GM12878 (cell line): ENCODE measurements around the gene RNF32. TPM values are rescaled to one million over a fixed set of nuclear protein-coding genes. Genes with fewer than 3 reads are reported as not detected.

Experiments used
- ATAC-seq: fragments of 200-7000 bp; cut with Tn5 transposase; 3 replicates; pipeline ENCODE4 v1.9.1; 2020; ENCODE audit warnings: mild to moderate bottlenecking, moderate library complexity
- BruUV-seq: library from RNA; stranded (reverse); fragments of 400-500 nt; replicated peaks from 2 replicates; lab custom pipeline; 2021; lab: Mats Ljungman, UMichigan
- CTCF ChIA-PET: fragments of 300-600 bp; sonication (Branson Sonifier 250); formaldehyde crosslinking; extraction: SDS; loops from one replicate; lab custom pipeline; 2021; ENCODE audit warnings: inconsistent platforms; lab: Yijun Ruan, JAX
- POLR2A ChIA-PET: fragments of 350-600 bp; formaldehyde crosslinking; extraction: SDS; loops from one replicate; lab custom pipeline; 2021; ENCODE audit warnings: inconsistent platforms; lab: Charles Lee
- RAD21 ChIA-PET: fragments of 300-600 bp; sonication (Branson Sonifier 250); formaldehyde crosslinking; loops from one replicate; lab custom pipeline; 2023; ENCODE audit warnings: antibody characterized with exemption; ENCODE audit not compliant: unreplicated experiment; lab: Charles Lee
- SMC1A ChIA-PET: fragments of 300-600 bp; sonication (Branson Sonifier 250); formaldehyde crosslinking; loops from one replicate; lab custom pipeline; 2023; ENCODE audit not compliant: unreplicated experiment, uncharacterized antibody; lab: Charles Lee
- DNase-seq: peaks from one replicate; pipeline ENCODE4 v3.0.0-alpha.2; 2011; ENCODE audit warnings: low read depth, low spot score
- FAIRE-seq: peaks from 3 replicates; lab custom pipeline; 2011; peaks lifted over from hg19 to GRCh38; lab: Jason Lieb, UNC
- H2AFZ ChIP-seq: 2 replicates; pipeline ENCODE4 v1.6.0; 2011; ENCODE audit warnings: low read depth, low read length, control low read depth; ENCODE audit not compliant: control insufficient read depth
- H3K27ac ChIP-seq: 2 replicates; pipeline ENCODE4 v1.5.1; 2011; ENCODE audit warnings: control low read depth; ENCODE audit not compliant: control insufficient read depth, insufficient read depth
- H3K27me3 ChIP-seq, 2 experiments: replicated peaks in 1 of 2; 2 replicates each; pipeline versions ENCODE4 v1.6.0 to v1.6.1; 2011; ENCODE audit warnings: low read length in 1 of 2; ENCODE audit not compliant: control insufficient read depth in 2 of 2, insufficient read depth in 2 of 2
- H3K36me3 ChIP-seq, 2 experiments: 2 replicates each; pipeline ENCODE4 v1.5.1; 2011; ENCODE audit warnings: low read length in 1 of 2; ENCODE audit not compliant: control insufficient read depth in 2 of 2, insufficient read depth in 2 of 2
- H3K4me1 ChIP-seq: 2 replicates; pipeline ENCODE4 v1.6.1; 2011; ENCODE audit warnings: mild to moderate bottlenecking, low read length, moderate library complexity, mixed read lengths; ENCODE audit not compliant: control insufficient read depth, insufficient read depth
- H3K4me2 ChIP-seq: 2 replicates; pipeline ENCODE4 v1.6.0; 2011; ENCODE audit warnings: control low read depth; ENCODE audit not compliant: control insufficient read depth, insufficient read depth
- H3K4me3 ChIP-seq: fragments of 200-600 bp; sonication (generic); 2 replicates; pipeline ENCODE4 v1.5.1; 2016
- H3K79me2 ChIP-seq: 2 replicates; pipeline ENCODE4 v1.6.0; 2011; ENCODE audit warnings: low read length; ENCODE audit not compliant: control insufficient read depth, insufficient read depth
- H3K9ac ChIP-seq: 2 replicates; pipeline ENCODE4 v1.8.0; 2011; ENCODE audit warnings: low read length, control low read depth, mixed read lengths; ENCODE audit not compliant: control insufficient read depth, insufficient read depth
- H3K9me3 ChIP-seq: replicated peaks from 3 replicates; pipeline ENCODE4 v1.5.1; 2011; ENCODE audit warnings: mild to moderate bottlenecking, low read length; ENCODE audit not compliant: control insufficient read depth, insufficient read depth
- H4K20me1 ChIP-seq: 2 replicates; pipeline ENCODE4 v1.6.0; 2011; ENCODE audit not compliant: control insufficient read depth, insufficient read depth
- BACH1 ChIP-seq: fragments of 450-650 bp; IDR thresholded peaks from 2 replicates; pipeline ENCODE4 v1.6.1; 2017; ENCODE audit warnings: mild to moderate bottlenecking, borderline replicate concordance
- IRF4 ChIP-seq: IDR thresholded peaks from 2 replicates; pipeline ENCODE4 v1.6.1; 2011; ENCODE audit warnings: low read depth, low read length
- JUND ChIP-seq: IDR thresholded peaks from 2 replicates; pipeline ENCODE4 v1.6.1; 2012; ENCODE audit warnings: low read depth, mild to moderate bottlenecking, low read length, improper control_type of control experiment, moderate library complexity
- NFXL1 ChIP-seq: fragments of 450-650 bp; IDR thresholded peaks from 2 replicates; pipeline ENCODE4 v1.6.1; 2017; ENCODE audit warnings: antibody characterized with exemption, mild to moderate bottlenecking, borderline replicate concordance
- RCOR1 ChIP-seq: conservative IDR thresholded peaks from 2 replicates; pipeline ENCODE4 v1.6.1; 2012; ENCODE audit warnings: low read depth, low read length, improper control_type of control experiment
- YBX1 ChIP-seq: fragments of 450-650 bp; IDR thresholded peaks from 2 replicates; pipeline ENCODE4 v1.6.1; 2016; ENCODE audit warnings: antibody characterized with exemption
- ZNF24 ChIP-seq: fragments of 450-650 bp; IDR thresholded peaks from 2 replicates; pipeline ENCODE4 v1.6.1; 2017; ENCODE audit warnings: antibody characterized with exemption, mild to moderate bottlenecking
- ZNF274 ChIP-seq: IDR thresholded peaks from one replicate; pipeline ENCODE4 v1.8.0; 2011; ENCODE audit not compliant: insufficient read length, insufficient read depth
- WGBS: methylation state at CpG from one replicate; pipeline ENCODE4 v1.1.6; 2016; ENCODE audit warnings: low lambda C conversion rate; ENCODE audit not compliant: insufficient replicate concordance, insufficient coverage; ENCODE audit errors: missing lambda C conversion rate; 5-methylcytosine and 5-hydroxymethylcytosine counted together
- in situ Hi-C: fragments of 300-500 bp; cut with MboI; formaldehyde crosslinking; loops from 9 replicates; pipeline ENCODE4 v1.14.3; 2018; ENCODE audit warnings: mixed read lengths
- intact Hi-C: fragments of 100-400 bp; cut with micrococcal nuclease; formaldehyde crosslinking; loops from one replicate; pipeline ENCODE4 v1.14.2; 2022; ENCODE audit not compliant: unreplicated experiment
- polyA plus RNA-seq, 11 experiments: library from polyadenylated mRNA; depleted of rRNA in 4 of 11; unstranded in 6 of 11; stranded (reverse) in 5 of 11; fragments of >200 nt; fragmentation: Nextera tagmentation in 4 of 11; fragmentation: Illumina TruSeq in 1 of 11; extraction: Ambion mirVana in 4 of 11; extraction: Trizol in 1 of 11; gene quantifications; 1 replicate in 1 of 11; 2 replicates in 10 of 11; pipeline versions ENCODE4 v1.2.1 to v1.2.3, GENCODE V29; 2011 to 2016; ENCODE audit warnings: inconsistent platforms in 2 of 11, missing spikeins in 2 of 11, low read depth in 1 of 11
- total RNA-seq, 4 experiments: library from RNA; depleted of rRNA in 3 of 4; stranded (reverse); fragments of >200 nt in 3 of 4; fragmentation: Illumina TruSeq in 1 of 4; extraction: Trizol in 1 of 4; gene quantifications; 2 replicates each; pipeline versions ENCODE4 v1.2.1 to v1.2.3, GENCODE V29; 2013 to 2021

RNF32 gene
- total and polyA plus RNA-seq, 10 of the 15 experiments (the other 5 are each of a cell fraction or from before 2014, with no cell fraction given) = 2.5 to 7.2 (median 3.7) TPM

DNA sequence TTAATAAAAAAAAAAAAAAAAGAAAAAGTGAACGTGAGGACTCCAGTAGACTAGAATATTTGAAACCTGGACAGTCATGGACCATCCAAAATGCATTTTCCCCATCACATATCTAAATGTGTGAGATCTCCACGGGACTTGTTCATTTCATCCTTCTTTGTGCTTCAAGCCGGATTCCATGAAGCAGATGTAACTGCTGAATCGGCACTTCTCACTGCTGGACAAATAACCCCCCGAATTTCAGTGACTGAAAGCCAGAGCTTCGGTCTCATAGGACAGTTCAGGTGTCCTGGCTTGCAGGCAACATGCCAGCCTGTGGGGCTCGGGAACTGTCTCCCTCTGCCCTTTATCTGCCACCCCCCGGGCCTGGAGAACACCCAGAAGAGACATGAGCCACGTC, 33.3 kb downstream of the RNF32 start:
- no TSS peak for BruUV-seq

DNA sequence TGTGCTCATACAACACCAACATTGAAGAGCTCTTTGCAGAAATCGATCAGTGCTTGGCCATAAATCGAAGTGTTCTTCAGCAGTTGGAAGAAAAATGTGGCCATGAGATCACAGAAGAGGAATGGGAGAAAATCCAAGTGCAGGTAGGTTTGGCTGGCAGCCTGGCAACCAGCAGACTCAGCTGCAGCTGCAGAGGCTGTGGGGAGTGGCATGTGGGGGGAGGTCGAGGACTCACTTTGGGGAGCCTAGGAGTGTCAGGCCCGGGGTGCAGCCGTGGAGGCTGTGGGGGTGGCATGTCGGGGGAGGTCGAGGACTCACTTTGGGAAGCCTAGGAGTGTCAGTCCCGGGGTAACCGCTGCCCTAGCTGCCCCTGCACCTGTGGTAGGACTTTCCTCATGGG, 35.1 kb downstream of the RNF32 start:
- CTCF ChIA-PET = no interaction called here
- no peak overlapping the region for H3K27ac ChIP-seq
- BruUV-seq = no TSS peak
- RAD21 ChIA-PET = no interaction called here
- SMC1A ChIA-PET = interaction anchor here (0.7 kb wide), 1 partner anchor 34 kb away, joined by 3 read pairs; no protein-coding TSS in a partner anchor
- TF ChIP-seq NFXL1 (no peak), RCOR1 (no peak), YBX1 (no peak), ZNF24 (no peak), IRF4 (no peak), JUND (no peak)
- no peak overlapping the region for H3K4me3 ChIP-seq
- H3K4me1 ChIP-seq = no peaks in the 10 kb centered on the region
- FAIRE-seq = no peak
- H3K79me2 ChIP-seq = no peaks in the 10 kb centered on the region
- POLR2A ChIA-PET = interaction anchor here (0.7 kb wide), 1 partner anchor 157 kb away, joined by 7 read pairs; no protein-coding TSS in a partner anchor
- ATAC-seq = no peak
- intact Hi-C loops = no loop called here
- H2AFZ ChIP-seq = no peak overlapping the region
- WGBS = 88% methylated on average over 9 of the region's 9 CpGs
- H3K36me3 ChIP-seq = peaks cover 0 to 12% of the 10 kb centered on the region in 2 experiments; a peak in 3 of 4 replicates
- no peak overlapping the region for H3K4me2 ChIP-seq
- no peak overlapping the region for H3K9ac ChIP-seq
- in situ Hi-C loops = no loop called here
- H3K27me3 ChIP-seq = no peaks in the 10 kb centered on the region
- H3K9me3 ChIP-seq = no peaks in the 10 kb centered on the region
- no peaks in the 10 kb centered on the region for H4K20me1 ChIP-seq
- DNase-seq = no peak

More for the DNA sequence above, 33.3 kb downstream of the RNF32 start:
- Histone ChIP-seq H2AFZ (no peak overlapping the region), H3K9ac (no peak overlapping the region), H3K36me3 (peaks cover 0 to 12% of the 10 kb centered on the region in 2 experiments; a peak in 3 of 4 replicates), H3K9me3 (no peaks in the 10 kb centered on the region), H3K27me3 (no peaks in the 10 kb centered on the region), H3K79me2 (no peaks in the 10 kb centered on the region), H4K20me1 (no peaks in the 10 kb centered on the region), H3K4me3 (no peak overlapping the region), H3K4me1 (no peaks in the 10 kb centered on the region), H3K27ac (no peak overlapping the region), H3K4me2 (no peak overlapping the region)
- in situ Hi-C loops = no loop called here
- ChIA-PET CTCF (no interaction called here), SMC1A (interaction anchor here (1.2 kb wide), 1 partner anchor 8 kb away, joined by 3 read pairs; no protein-coding TSS in a partner anchor), POLR2A (no interaction called here), RAD21 (no interaction called here)
- TF ChIP-seq BACH1 (no peak), ZNF274 (no peak)
- FAIRE-seq = no peak
- intact Hi-C loops = no loop called here
- no peak for ATAC-seq
- 87% methylated on average over 9 of the region's 9 CpGs for WGBS
- DNase-seq = no peak
